ENCODE data around the gene TMEM270.
"Not testable (repeated sequence)": the region's sequence is repeated elsewhere in the genome, so short reads cannot be mapped to it uniquely, and the experiment has no call there.

The TMEM270 gene

DNA sequence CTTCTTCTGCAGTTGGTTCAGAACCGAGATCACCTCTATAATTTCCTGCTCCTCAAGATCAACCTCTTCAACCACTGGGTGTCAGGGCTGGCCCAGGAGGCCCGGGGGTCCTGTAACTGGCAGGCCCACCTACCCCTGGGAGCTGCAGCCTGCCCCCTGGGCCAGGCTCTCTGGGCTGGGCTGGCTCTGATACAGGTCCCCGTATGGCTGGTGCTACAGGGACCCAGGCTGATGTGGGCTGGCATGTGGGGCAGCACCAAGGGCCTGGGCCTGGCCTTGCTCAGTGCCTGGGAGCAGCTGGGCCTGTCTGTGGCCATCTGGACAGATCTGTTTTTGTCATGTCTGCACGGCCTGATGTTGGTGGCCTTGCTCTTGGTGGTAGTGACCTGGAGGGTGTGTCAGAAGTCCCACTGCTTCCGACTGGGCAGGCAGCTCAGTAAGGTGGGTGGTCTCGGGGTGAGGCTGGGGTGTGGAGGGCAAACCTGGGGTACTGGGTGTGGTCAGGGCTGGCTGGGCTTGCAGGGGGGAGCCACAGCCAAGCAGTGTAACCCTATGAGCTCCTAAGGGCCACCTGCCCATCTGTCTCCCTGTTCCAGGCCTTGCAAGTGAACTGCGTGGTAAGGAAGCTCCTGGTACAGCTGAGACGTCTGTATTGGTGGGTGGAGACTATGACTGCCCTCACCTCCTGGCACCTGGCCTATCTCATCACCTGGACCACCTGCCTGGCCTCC is 4.2 kb downstream of the TMEM270 start:
- DNase-seq: no peak

GRCh38 chr7:73865738-73866445 is 4.9 kb downstream of the TMEM270 start:
- peak; percentile 76 for DNase-seq

- no peak for DNase-seq
These were observed 5.4 kb downstream of the TMEM270 start for GRCh38 chr7:73866446-73866767.

GRCh38 chr7:73869011-73869798 is 8.2 kb downstream of the TMEM270 start:
- DNase-seq: no peak

- peak; percentile 54 for DNase-seq
These were observed 9.1 kb downstream of the TMEM270 start for GRCh38 chr7:73870041-73870492.

GRCh38 chr7:73871163-73872011 is 10.4 kb downstream of the TMEM270 start:
- DNase-seq: peak; percentile 80

DNA sequence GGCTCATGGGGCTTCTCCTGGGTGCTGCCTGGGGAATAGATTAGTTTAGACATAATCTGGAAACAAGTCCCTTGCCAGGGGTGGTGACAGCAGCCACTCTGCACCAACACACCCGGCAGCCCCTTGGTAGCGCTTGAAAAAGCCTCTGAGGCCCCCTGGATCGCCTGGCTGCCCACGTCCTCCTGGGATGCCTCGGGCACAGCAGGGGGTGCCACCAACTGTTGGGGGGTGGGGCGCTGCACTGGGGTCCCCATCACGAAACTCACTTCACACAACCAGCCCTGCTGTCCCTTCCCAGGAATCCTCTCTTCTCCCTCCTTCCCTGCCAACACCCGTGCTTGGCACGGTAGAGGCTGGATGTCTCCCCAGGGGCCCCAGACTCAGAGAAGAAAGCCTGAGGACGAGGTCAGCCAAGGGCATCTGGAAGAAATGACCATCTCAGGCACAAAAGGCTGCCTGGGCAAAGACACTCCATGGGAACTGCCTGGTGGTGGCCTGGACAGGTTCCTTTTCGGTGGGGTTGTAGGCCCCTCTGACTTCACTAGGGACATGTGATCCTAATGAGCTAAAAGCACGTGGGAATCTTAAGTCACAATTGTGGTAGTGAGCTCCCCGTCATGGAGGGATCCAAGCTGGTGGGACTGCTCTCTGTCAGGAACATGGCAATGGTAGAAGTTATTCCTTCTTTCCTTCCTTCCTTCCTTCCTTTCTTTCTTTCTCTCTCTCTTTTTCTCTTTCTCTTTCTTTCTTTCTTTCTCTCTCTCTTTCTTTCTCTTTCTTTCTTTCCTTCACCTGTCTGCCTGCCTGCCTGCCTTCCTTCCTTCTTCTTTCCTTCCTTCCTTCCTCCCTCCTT is 11.3 kb downstream of the TMEM270 start:
- no peak for DNase-seq

DNA sequence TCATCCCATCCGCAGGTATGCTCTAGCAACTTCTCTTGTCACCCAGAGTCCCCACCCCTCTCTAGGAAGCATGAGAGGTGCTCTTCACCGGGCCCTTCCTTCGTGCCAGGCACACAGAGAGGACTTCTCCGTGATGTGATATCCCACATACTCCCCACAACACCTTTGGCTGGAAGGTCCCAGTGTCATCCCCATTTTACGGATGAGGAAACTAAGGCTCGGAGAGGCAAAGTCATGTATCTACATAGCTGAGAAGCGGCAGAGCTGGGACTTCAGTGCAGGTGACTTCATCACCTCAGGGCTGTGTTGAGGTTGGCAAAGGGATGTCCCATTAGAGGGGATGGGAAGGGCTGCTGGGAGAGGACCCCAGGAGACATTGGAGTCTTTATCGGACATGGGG is 15.4 kb downstream of the TMEM270 start:
- no peak for DNase-seq

DNA sequence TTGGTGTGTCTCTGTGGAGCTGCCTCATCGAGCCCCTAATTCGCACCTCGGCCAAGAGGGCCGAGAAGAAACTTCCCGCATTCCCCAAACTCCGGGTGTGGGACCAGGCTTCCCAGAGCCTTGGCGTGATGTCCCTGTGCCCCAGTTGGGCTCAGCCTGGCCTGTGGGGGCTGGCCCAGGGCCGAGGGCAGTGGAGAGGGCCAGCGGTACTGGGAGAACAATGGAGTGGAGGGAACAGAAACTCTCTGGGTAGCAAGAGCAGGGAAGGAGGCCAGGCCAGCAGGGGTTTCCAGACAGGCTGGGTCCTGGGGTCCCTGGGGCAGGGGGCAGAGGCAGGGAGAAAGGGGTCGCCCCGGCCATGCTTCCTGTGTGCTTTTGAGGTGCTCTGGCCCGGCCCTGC is 16.0 kb downstream of the TMEM270 start:
- DNase-seq: no peak

GRCh38 chr7:73879977-73880681 is 19.2 kb downstream of the TMEM270 start:
- no peak for DNase-seq

DNA sequence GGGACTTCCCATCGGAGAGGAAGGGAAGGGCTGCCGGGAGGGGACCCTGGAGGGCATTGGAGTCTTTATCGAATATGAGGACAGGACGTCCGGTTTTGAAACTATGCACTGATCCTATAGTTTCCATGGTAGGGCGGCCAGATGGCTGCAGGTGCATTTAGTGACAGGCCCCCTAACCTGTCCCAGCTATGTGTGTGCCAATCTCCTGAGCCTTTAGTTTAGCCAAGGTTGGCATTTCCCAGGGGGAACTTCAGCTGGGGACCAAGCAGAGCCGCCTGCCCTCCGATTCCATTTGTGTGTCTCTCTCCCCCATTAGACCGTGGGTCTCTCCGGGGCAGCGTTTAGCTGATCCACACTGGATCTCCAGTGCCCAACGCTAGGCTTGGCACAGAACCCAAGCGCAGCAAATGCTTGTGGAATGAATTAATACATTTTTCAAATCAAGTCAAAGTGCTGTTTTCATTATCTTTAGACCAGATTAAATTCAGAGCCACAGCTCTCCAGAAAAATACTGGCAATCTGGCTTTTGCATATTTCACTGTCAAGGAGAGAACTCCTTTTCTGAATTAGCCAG is 19.9 kb downstream of the TMEM270 start:
- no peak for DNase-seq

- no peak for DNase-seq
These were observed 20.5 kb downstream of the TMEM270 start for GRCh38 chr7:73881352-73882046.

- DNase-seq: no peak
These were observed 21.1 kb downstream of the TMEM270 start for GRCh38 chr7:73882047-73882402.

DNA sequence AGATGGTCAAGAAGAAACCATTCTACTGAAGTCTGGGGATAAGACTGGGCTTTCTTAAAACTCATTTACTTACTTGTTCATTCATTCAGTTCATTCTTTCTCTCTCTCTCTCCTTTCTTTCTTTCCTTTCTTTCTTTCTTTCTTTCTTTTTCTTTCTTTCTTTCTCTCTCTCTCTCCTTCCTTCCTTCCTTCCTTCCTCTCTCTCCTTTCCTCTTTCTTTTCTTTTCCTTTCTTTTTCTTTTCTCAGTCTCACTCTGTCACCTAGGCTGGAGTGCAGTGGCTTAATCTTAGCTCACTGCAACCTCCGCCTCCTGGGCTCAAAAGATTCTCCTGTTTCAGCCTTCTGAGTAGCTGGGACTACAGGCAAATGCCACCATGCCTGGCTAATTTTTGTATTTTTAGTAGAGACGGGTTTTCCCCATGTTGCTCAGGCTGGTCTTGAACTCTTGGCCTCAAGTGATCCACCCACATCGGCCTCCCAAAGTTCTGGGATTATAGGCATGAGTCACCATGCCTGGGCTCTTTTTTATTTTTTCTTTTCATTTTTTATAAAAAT is 24.0 kb downstream of the TMEM270 start:
- DNase-seq: not testable (repeated sequence)

GRCh38 chr7:73885433-73885974 is 24.5 kb downstream of the TMEM270 start:
- DNase-seq: no peak

GRCh38 chr7:73885975-73886798 is 25.2 kb downstream of the TMEM270 start:
- DNase-seq: no peak

DNA sequence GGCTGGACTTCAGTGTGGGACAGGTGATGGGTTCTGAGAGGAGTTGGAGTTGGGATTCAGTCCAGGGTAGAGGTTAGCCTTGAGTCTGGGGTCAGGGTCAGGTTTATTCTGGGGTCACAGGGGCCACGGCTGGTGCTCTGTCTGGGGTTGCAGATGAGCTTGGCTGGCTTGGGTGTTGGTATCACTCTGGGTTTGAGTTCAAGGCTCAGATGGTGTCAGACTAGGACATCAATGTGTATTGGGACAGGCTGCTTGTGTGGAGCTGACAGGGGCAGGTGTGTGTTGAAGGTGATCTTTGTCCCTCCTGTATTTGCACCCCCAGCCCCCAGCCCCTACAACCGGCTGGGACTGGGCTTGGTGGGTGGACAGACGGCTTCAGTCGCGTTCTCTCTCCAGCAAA is 26.8 kb downstream of the TMEM270 start:
- no peak for DNase-seq

DNA sequence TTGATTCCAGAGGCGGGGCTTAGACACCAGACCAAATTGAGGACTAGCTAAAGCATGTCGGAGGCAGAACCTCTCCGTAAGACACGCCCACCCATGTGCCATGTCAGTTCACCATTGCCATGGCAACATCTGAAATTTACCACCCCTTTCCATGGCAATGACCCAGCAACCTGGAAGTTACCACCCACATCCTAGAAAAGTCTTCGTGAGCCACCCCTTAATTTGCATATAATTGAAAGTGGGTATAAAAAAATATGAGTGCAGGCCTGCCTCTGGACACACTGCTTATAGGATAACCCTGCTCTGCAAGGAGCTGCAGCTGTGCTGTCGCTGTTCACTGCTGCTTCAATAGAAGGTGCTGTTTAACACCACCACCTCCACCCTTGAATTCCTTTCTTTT is 28.0 kb downstream of the TMEM270 start:
- peak; percentile 62 for DNase-seq

All from RPMI8226 (cell line).